Esophagus mucosa (tissue), 1 donor: Measurements from ENCODE around the gene CEP192. TPM values are rescaled to one million over a fixed set of nuclear protein-coding genes. Genes with fewer than 3 reads are reported as not detected.
"Not testable (repeated sequence)": the region's sequence is repeated elsewhere in the genome, so short reads cannot be mapped to it uniquely, and the experiment has no call there.

Experiments
- ATAC-seq: fragments of 200-7000 bp; cut with Tn5 transposase; one replicate; pipeline ENCODE4 v1.9.1; 2020
- total RNA-seq: library from RNA; stranded (reverse); gene quantifications from one replicate; pipeline ENCODE4 v1.2.4, GENCODE V29; 2023
- donor health status: DM: yes; HTN: yes; CAD: no.

CEP192 gene
- total RNA-seq, 1 donor from 2014 or later: 13.7 TPM

GRCh38 chr18:13032173-13032572 lies 41.0 kb downstream of the CEP192 start:
- ATAC-seq: no peak

DNA sequence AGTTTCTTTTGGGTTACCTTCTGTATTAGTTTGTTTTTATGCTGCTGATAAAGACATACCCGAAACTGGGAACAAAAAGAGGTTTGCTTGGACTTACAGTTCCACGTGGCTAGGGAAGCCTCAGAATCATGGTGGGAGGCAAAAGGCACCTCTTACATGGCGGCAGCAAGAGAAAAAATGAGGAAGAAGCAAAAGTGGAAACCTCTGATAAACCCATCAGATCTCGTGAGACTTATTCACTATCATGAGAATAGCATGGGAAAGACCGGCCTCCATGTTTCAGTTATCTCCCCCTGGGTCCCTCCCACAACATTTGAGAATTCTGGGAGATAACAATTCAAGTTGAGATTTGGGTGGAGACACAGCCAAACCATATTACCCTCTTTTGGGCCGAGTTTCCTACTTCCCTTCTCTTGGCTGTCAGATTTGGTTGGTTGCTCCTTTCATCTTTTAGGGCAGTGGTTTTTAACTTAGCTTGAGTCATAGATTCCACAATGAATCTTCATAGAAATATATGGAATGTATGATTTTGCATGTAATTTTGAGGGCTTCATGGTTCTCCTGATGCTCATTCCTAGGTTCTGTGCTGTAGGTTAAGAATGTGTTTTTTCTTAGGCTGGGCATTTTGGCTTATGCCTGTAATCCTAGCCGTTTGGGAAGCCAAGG lies 44.2 kb downstream of the CEP192 start:
- ATAC-seq: no peak

- ATAC-seq: peak; percentile 67
Measured at GRCh38 chr18:13036622-13037320, 45.6 kb downstream of the CEP192 start.

- no peak for ATAC-seq
Measured at GRCh38 chr18:13039806-13040205, 48.6 kb downstream of the CEP192 start.

- no peak for ATAC-seq
Measured at GRCh38 chr18:13043066-13043465, 51.9 kb downstream of the CEP192 start.

- ATAC-seq: no peak
Measured at GRCh38 chr18:13048061-13048595, 57.0 kb downstream of the CEP192 start.

- no peak for ATAC-seq
Measured at GRCh38 chr18:13051159-13051558, 60.0 kb downstream of the CEP192 start.

GRCh38 chr18:13051950-13052349 lies 60.8 kb downstream of the CEP192 start:
- peak; percentile 42 for ATAC-seq

DNA sequence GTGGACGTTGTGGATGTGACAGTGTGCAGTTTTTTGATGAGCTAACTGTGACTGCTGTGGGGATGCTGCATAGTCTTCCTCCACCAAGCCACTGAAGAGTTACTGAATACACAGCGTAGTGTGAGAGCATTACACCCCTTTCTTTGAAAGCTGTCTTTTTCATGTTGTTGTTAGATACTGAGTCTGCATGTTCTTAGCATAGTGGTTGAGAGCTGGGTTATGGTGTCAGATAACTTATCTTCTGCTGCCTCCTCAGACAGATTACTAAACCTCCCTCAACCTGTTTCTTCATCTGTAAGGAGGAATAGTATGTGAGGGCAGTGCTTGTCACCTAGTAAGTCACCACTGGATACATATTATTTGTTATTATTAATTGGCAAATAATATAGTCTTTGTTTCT lies 63.2 kb downstream of the CEP192 start:
- ATAC-seq: no peak

DNA sequence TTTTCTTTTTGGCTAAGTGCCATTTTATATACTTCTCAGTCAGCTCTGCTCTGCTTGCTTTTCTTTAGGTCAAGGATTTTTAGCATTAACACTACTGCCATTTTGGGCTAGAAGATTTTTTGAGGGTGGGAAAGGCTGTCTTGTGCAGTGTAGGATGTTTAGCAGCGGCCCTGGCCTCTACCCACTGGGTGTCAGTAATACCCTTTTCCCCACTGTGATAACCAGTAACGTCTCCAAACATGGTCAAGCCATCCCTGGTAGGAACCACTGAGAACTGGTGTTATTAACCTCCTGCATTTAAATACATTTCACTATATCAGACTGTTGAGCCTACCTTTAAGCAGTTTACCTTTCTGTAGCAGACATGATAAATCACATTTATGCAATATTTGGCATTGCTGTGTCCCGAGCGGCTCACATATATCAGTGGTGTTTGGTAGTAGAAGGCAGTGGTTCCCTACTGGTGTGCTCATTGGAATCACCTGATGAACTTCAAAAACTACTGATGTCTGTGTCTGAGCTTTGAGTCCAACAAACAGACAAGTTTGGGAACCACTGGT lies 70.5 kb downstream of the CEP192 start:
- no peak for ATAC-seq

- ATAC-seq: no peak
Measured at GRCh38 chr18:13067124-13067523, 76.0 kb downstream of the CEP192 start.

GRCh38 chr18:13067966-13068365 lies 76.8 kb downstream of the CEP192 start:
- no peak for ATAC-seq

- ATAC-seq: no peak
Measured at GRCh38 chr18:13070460-13070859, 79.3 kb downstream of the CEP192 start.

GRCh38 chr18:13076886-13077285 lies 85.7 kb downstream of the CEP192 start:
- no peak for ATAC-seq

DNA sequence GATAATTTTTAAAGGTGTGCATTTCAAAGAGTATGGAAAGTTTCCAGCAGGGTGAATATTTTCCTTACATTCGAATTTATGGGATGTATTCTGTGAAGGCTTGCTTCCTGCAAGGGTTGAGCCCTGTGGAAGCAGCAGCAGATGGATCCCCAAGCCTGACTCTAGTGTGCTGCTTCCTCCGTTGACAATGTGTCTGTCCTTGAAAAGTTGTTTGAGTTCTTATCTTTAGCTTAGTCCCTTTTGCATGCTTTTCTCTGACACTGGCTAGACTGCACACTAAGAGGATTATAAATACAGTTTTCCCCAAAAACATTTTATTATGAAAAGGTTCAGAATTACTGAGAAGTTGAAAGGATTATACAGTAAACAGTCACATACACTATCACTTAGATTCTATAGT lies 86.3 kb downstream of the CEP192 start:
- ATAC-seq: no peak

GRCh38 chr18:13078065-13078464 lies 86.9 kb downstream of the CEP192 start:
- ATAC-seq: not testable (repeated sequence)

GRCh38 chr18:13086906-13087305 lies 95.7 kb downstream of the CEP192 start:
- ATAC-seq: no peak

- ATAC-seq: no peak
Measured at GRCh38 chr18:13095466-13095865, 104.3 kb downstream of the CEP192 start.

GRCh38 chr18:13096232-13096631 lies 105.1 kb downstream of the CEP192 start:
- ATAC-seq: no peak

DNA sequence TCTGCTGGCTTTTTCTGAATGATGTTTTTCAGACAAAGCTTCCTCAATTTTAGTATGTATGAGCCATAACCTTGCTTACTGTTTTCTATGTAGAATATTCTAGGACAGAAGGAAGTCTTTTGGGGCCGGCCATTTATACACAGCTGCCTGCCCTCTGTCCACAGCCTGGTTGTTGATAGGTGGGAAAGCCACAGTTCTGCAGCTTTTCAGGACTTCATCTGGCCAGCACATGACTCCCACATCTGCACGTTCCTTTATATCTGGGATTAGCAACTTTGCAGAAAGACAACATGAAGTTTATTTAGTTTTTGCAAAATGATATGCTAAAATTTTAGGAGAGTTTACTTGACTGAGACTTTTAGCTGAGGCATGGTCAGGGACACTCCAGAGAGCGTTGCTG lies 105.6 kb downstream of the CEP192 start:
- ATAC-seq: no peak

GRCh38 chr18:13098104-13098503 lies 106.9 kb downstream of the CEP192 start:
- not testable (repeated sequence) for ATAC-seq

DNA sequence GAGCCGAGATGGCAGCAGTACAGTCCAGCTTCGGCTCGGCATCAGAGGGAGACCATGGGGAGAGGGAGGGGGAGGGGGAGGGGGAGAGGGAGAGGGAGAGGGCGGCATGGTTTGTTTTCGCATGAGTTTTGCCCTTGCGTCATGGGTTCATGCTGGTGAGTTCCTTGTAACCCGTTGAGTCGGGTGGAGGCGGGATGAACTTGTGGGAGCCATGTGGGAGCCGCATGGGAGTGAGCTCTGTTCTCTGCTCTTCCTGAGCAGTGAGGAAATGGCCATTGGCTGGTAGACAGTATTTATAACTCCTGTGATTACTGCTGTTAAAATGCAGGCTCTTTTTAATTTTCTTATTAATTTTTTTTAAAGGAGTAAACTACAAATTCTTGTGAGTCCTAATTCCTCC lies 108.0 kb downstream of the CEP192 start:
- ATAC-seq: no peak

- no peak for ATAC-seq
Measured at GRCh38 chr18:13100942-13101658, 109.9 kb downstream of the CEP192 start.
